ENCODE results near the gene CNTNAP2. TPM values are rescaled to one million over a fixed set of nuclear protein-coding genes. Genes with fewer than 3 reads are reported as not detected.

The CNTNAP2 gene
- polyA plus RNA-seq, 2 donors: 0.41 to 0.48 TPM

DNA sequence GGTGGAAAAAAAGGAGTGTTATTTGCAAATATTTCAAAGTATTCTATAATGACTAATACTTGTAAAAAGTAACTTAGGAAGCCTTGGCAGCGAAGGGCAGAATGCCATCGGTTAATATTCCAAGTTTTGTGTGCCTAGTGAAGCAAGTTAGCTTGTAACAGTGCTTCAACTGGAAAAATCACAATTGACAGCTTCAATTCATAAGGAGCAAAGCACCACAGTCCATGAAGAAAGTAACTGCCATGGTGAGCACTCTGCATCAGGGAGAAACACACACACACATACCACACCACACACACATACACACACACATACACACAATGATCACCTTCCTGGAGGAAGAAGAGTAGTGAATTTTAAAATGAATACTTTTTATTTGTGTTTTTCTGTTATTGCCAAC is 298.3 kb downstream of the CNTNAP2 start:
- Histone ChIP-seq H3K9me3 (ENCODE audit: control insufficient read depth in 2 of 2, insufficient read depth in 1 of 2, low read depth in 1 of 2, low read length in 1 of 2) (peaks cover 0 to 2% of the 10 kb centered on the region in 2 donors), H3K27ac (ENCODE audit: low read depth in 2 of 2, low read length in 1 of 2) (no peak overlapping the region), H3K36me3 (ENCODE audit: control insufficient read depth in 2 of 2, insufficient read depth in 2 of 2, low read length in 1 of 2) (no peaks in the 10 kb centered on the region), H3K27me3 (ENCODE audit: control insufficient read depth in 1 of 2, insufficient read depth in 2 of 2, low read length in 2 of 2) (no peaks in the 10 kb centered on the region), H3K4me1 (ENCODE audit: control insufficient read depth in 2 of 2, insufficient read depth in 2 of 2, low read length in 1 of 2) (no peaks in the 10 kb centered on the region), H3K4me3 (ENCODE audit: low read depth in 1 of 2, low read length in 2 of 2) (no peak overlapping the region)
- 58 to 61% methylated on average over 2 of the region's 2 CpGs for WGBS, 2 donors

- Histone ChIP-seq H3K4me3 (ENCODE audit: low read depth in 1 of 2, low read length in 2 of 2) (no peak overlapping the region), H3K36me3 (ENCODE audit: control insufficient read depth in 2 of 2, insufficient read depth in 2 of 2, low read length in 1 of 2) (no peaks in the 10 kb centered on the region), H3K9me3 (ENCODE audit: control insufficient read depth in 2 of 2, insufficient read depth in 1 of 2, low read depth in 1 of 2, low read length in 1 of 2) (peaks cover 0 to 2% of the 10 kb centered on the region in 2 donors), H3K27me3 (ENCODE audit: control insufficient read depth in 1 of 2, insufficient read depth in 2 of 2, low read length in 2 of 2) (no peaks in the 10 kb centered on the region), H3K4me1 (ENCODE audit: control insufficient read depth in 2 of 2, insufficient read depth in 2 of 2, low read length in 1 of 2) (no peaks in the 10 kb centered on the region), H3K27ac (ENCODE audit: low read depth in 2 of 2, low read length in 1 of 2) (no peak overlapping the region)
These were observed 300.6 kb downstream of the CNTNAP2 start for GRCh38 chr7:146417176-146417575.

- Histone ChIP-seq H3K9me3 (ENCODE audit: control insufficient read depth in 2 of 2, insufficient read depth in 1 of 2, low read depth in 1 of 2, low read length in 1 of 2) (no peaks in the 10 kb centered on the region), H3K4me1 (ENCODE audit: control insufficient read depth in 2 of 2, insufficient read depth in 2 of 2, low read length in 1 of 2) (no peaks in the 10 kb centered on the region), H3K4me3 (ENCODE audit: low read depth in 1 of 2, low read length in 2 of 2) (no peak overlapping the region), H3K36me3 (ENCODE audit: control insufficient read depth in 2 of 2, insufficient read depth in 2 of 2, low read length in 1 of 2) (no peaks in the 10 kb centered on the region), H3K27ac (ENCODE audit: low read depth in 2 of 2, low read length in 1 of 2) (no peak overlapping the region), H3K27me3 (ENCODE audit: control insufficient read depth in 1 of 2, insufficient read depth in 2 of 2, low read length in 2 of 2) (no peaks in the 10 kb centered on the region)
- 88 to 91% methylated on average over 1 of the region's 1 CpG for WGBS, 2 donors
These were observed 306.8 kb downstream of the CNTNAP2 start for GRCh38 chr7:146423446-146423845.

- Histone ChIP-seq H3K4me3 (ENCODE audit: low read depth in 1 of 2, low read length in 2 of 2) (no peak overlapping the region), H3K9me3 (ENCODE audit: control insufficient read depth in 2 of 2, insufficient read depth in 1 of 2, low read depth in 1 of 2, low read length in 1 of 2) (no peaks in the 10 kb centered on the region), H3K36me3 (ENCODE audit: control insufficient read depth in 2 of 2, insufficient read depth in 2 of 2, low read length in 1 of 2) (no peaks in the 10 kb centered on the region), H3K27ac (ENCODE audit: low read depth in 2 of 2, low read length in 1 of 2) (no peak overlapping the region), H3K4me1 (ENCODE audit: control insufficient read depth in 2 of 2, insufficient read depth in 2 of 2, low read length in 1 of 2) (no peaks in the 10 kb centered on the region), H3K27me3 (ENCODE audit: control insufficient read depth in 1 of 2, insufficient read depth in 2 of 2, low read length in 2 of 2) (no peaks in the 10 kb centered on the region)
- 55 to 69% methylated on average over 6 of the region's 6 CpGs for WGBS, 2 donors
These were observed 307.5 kb downstream of the CNTNAP2 start for GRCh38 chr7:146424084-146424483.

- H3K4me3 ChIP-seq (ENCODE audit: low read depth in 1 of 2, low read length in 2 of 2): no peak overlapping the region
- H3K27me3 ChIP-seq (ENCODE audit: control insufficient read depth in 1 of 2, insufficient read depth in 2 of 2, low read length in 2 of 2): no peaks in the 10 kb centered on the region
- WGBS, 2 donors: 79 to 82% methylated on average over 3 of the region's 3 CpGs
- H3K36me3 ChIP-seq (ENCODE audit: control insufficient read depth in 2 of 2, insufficient read depth in 2 of 2, low read length in 1 of 2): no peaks in the 10 kb centered on the region
- no peak overlapping the region for H3K27ac ChIP-seq (ENCODE audit: low read depth in 2 of 2, low read length in 1 of 2)
- H3K9me3 ChIP-seq (ENCODE audit: control insufficient read depth in 2 of 2, insufficient read depth in 1 of 2, low read depth in 1 of 2, low read length in 1 of 2): no peaks in the 10 kb centered on the region
- H3K4me1 ChIP-seq (ENCODE audit: control insufficient read depth in 2 of 2, insufficient read depth in 2 of 2, low read length in 1 of 2): no peaks in the 10 kb centered on the region
These were observed 316.9 kb downstream of the CNTNAP2 start for GRCh38 chr7:146433501-146433900.

DNA sequence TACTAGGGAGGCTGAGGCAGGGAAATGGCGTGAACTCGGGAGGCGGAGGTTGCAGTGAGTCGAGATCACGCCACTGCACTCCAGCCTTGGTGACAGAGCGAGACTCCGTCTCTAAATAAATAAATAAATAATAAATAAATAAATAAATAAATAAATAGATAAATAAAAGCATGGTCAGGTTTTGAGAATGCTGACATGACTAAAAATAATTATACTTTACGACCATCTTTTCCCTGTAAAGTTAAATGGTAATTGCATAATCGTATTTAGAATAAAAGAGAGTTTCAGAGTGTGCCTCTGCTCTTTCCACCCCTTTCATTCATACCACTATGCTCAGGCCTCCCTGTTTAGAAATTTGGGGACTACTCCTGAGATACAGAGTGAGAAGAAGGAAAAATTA is 326.5 kb downstream of the CNTNAP2 start:
- 95 to 96% methylated on average over 9 of the region's 9 CpGs for whole genome bisulfite sequencing, 2 donors
- Histone ChIP-seq H3K36me3 (ENCODE audit: control insufficient read depth in 2 of 2, insufficient read depth in 2 of 2, low read length in 1 of 2) (no peaks in the 10 kb centered on the region), H3K27ac (ENCODE audit: low read depth in 2 of 2, low read length in 1 of 2) (no peak overlapping the region), H3K9me3 (ENCODE audit: control insufficient read depth in 2 of 2, insufficient read depth in 1 of 2, low read depth in 1 of 2, low read length in 1 of 2) (no peaks in the 10 kb centered on the region), H3K4me1 (ENCODE audit: control insufficient read depth in 2 of 2, insufficient read depth in 2 of 2, low read length in 1 of 2) (no peaks in the 10 kb centered on the region), H3K4me3 (ENCODE audit: low read depth in 1 of 2, low read length in 2 of 2) (no peak overlapping the region), H3K27me3 (ENCODE audit: control insufficient read depth in 1 of 2, insufficient read depth in 2 of 2, low read length in 2 of 2) (no peaks in the 10 kb centered on the region)

GRCh38 chr7:146449625-146450024 is 333.0 kb downstream of the CNTNAP2 start:
- Histone ChIP-seq H3K36me3 (ENCODE audit: control insufficient read depth in 2 of 2, insufficient read depth in 2 of 2, low read length in 1 of 2) (no peaks in the 10 kb centered on the region), H3K27me3 (ENCODE audit: control insufficient read depth in 1 of 2, insufficient read depth in 2 of 2, low read length in 2 of 2) (no peaks in the 10 kb centered on the region), H3K4me3 (ENCODE audit: low read depth in 1 of 2, low read length in 2 of 2) (no peak overlapping the region), H3K4me1 (ENCODE audit: control insufficient read depth in 2 of 2, insufficient read depth in 2 of 2, low read length in 1 of 2) (no peaks in the 10 kb centered on the region), H3K9me3 (ENCODE audit: control insufficient read depth in 2 of 2, insufficient read depth in 1 of 2, low read depth in 1 of 2, low read length in 1 of 2) (no peaks in the 10 kb centered on the region), H3K27ac (ENCODE audit: low read depth in 2 of 2, low read length in 1 of 2) (no peak overlapping the region)
- WGBS, 2 donors: 82 to 88% methylated on average over 4 of the region's 4 CpGs

DNA sequence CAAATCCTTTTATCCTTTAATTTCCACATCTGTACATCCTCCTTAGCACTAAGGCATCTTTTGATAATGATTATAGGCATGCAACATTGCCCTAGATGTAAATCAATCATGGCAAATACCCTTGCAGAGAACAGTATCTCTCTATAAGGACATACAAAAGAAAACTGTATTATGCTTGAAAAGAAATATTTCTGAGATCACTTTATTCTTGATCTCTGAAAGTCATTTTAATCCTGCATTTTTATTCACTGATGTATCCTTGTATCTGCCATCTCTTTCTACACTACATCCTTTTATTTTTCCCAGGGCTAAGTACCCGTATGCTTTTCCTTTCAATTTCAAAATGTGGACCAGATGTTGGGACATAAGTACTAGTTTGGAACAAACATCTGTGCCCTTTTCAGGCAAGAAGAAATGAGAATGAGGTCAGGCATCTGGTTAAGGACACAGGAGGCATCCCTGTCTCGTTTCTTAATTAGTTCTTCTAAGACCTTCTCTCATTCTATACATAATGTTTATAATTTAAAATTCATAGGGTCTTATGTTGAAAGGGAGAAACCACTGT is 338.6 kb downstream of the CNTNAP2 start:
- Histone ChIP-seq H3K4me1 (ENCODE audit: control insufficient read depth in 2 of 2, insufficient read depth in 2 of 2, low read length in 1 of 2) (no peaks in the 10 kb centered on the region), H3K27me3 (ENCODE audit: control insufficient read depth in 1 of 2, insufficient read depth in 2 of 2, low read length in 2 of 2) (no peaks in the 10 kb centered on the region), H3K4me3 (ENCODE audit: low read depth in 1 of 2, low read length in 2 of 2) (no peak overlapping the region), H3K36me3 (ENCODE audit: control insufficient read depth in 2 of 2, insufficient read depth in 2 of 2, low read length in 1 of 2) (no peaks in the 10 kb centered on the region), H3K9me3 (ENCODE audit: control insufficient read depth in 2 of 2, insufficient read depth in 1 of 2, low read depth in 1 of 2, low read length in 1 of 2) (no peaks in the 10 kb centered on the region), H3K27ac (ENCODE audit: low read depth in 2 of 2, low read length in 1 of 2) (no peak overlapping the region)
- WGBS, 2 donors: 37 to 48% methylated on average over 2 of the region's 2 CpGs

GRCh38 chr7:146479040-146479439 is 362.4 kb downstream of the CNTNAP2 start:
- Histone ChIP-seq H3K4me3 (ENCODE audit: low read depth in 1 of 2, low read length in 2 of 2) (no peak overlapping the region), H3K4me1 (ENCODE audit: control insufficient read depth in 2 of 2, insufficient read depth in 2 of 2, low read length in 1 of 2) (no peaks in the 10 kb centered on the region)
- WGBS, 2 donors: 52% methylated on average over 2 of the region's 2 CpGs

DNA sequence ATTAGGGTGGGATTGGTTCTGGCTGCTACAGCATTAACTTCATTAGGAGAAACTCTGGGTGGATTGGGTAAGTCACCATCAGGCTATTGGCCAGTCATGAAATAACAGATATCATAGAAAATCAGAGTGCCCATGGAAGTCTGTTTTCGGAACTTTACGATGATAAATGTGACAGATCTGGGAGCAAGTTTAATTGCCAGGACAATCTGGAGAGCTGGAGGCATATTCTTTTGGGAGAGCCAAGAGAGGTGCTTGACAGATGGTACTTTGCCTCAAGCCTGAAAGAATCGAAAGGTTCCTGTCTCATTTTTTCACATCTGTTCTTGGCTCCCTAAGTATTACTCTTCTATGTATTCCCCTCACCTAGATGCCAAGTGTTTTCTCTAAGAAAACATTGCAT is 369.9 kb downstream of the CNTNAP2 start:
- Histone ChIP-seq H3K4me1 (ENCODE audit: control insufficient read depth in 2 of 2, insufficient read depth in 2 of 2, low read length in 1 of 2) (no peaks in the 10 kb centered on the region), H3K36me3 (ENCODE audit: control insufficient read depth in 2 of 2, insufficient read depth in 2 of 2, low read length in 1 of 2) (no peaks in the 10 kb centered on the region), H3K27me3 (ENCODE audit: control insufficient read depth in 1 of 2, insufficient read depth in 2 of 2, low read length in 2 of 2) (no peaks in the 10 kb centered on the region), H3K9me3 (ENCODE audit: control insufficient read depth in 2 of 2, insufficient read depth in 1 of 2, low read depth in 1 of 2, low read length in 1 of 2) (peaks cover 0 to 5% of the 10 kb centered on the region in 2 donors), H3K4me3 (ENCODE audit: low read depth in 1 of 2, low read length in 2 of 2) (no peak overlapping the region), H3K27ac (ENCODE audit: low read depth in 2 of 2, low read length in 1 of 2) (no peak overlapping the region)
- 84 to 92% methylated on average over 3 of the region's 3 CpGs for whole genome bisulfite sequencing, 2 donors

More at GRCh38 chr7:146479040-146479439, 362.4 kb downstream of the CNTNAP2 start:
- Histone ChIP-seq H3K36me3 (ENCODE audit: control insufficient read depth in 2 of 2, insufficient read depth in 2 of 2, low read length in 1 of 2) (no peaks in the 10 kb centered on the region), H3K27ac (ENCODE audit: low read depth in 2 of 2, low read length in 1 of 2) (no peak overlapping the region), H3K9me3 (ENCODE audit: control insufficient read depth in 2 of 2, insufficient read depth in 1 of 2, low read depth in 1 of 2, low read length in 1 of 2) (no peaks in the 10 kb centered on the region), H3K27me3 (ENCODE audit: control insufficient read depth in 1 of 2, insufficient read depth in 2 of 2, low read length in 2 of 2) (no peaks in the 10 kb centered on the region)
